IPS-20b (cell line): Measurements from ENCODE around the gene NDUFS8.
"Not testable (repeated sequence)": the region's sequence is repeated elsewhere in the genome, so short reads cannot be mapped to it uniquely, and the experiment has no call there.

Experiments
- H3K27ac ChIP-seq: one replicate; pipeline ENCODE4 v1.5.1; 2013; ENCODE audit warnings: low read length
- H3K27me3 ChIP-seq: 2 replicates; pipeline ENCODE4 v1.6.1; 2013; ENCODE audit warnings: mild to moderate bottlenecking, low read length, inconsistent platforms; ENCODE audit not compliant: insufficient read depth
- H3K36me3 ChIP-seq: 2 replicates; pipeline ENCODE4 v1.6.1; 2013; ENCODE audit warnings: low read depth, mild to moderate bottlenecking, inconsistent platforms, low read length, moderate library complexity; ENCODE audit not compliant: insufficient read depth
- H3K4me1 ChIP-seq: 2 replicates; pipeline ENCODE4 v1.6.1; 2013; ENCODE audit warnings: mild to moderate bottlenecking, control low read depth, inconsistent platforms, low read length, moderate library complexity; ENCODE audit not compliant: insufficient read depth
- H3K4me3 ChIP-seq: 2 replicates; pipeline ENCODE4 v1.5.1; 2013; ENCODE audit warnings: mild to moderate bottlenecking, low read length, inconsistent platforms
- H3K9ac ChIP-seq: 2 replicates; pipeline ENCODE4 v1.6.1; 2013; ENCODE audit warnings: low read depth, mild to moderate bottlenecking, inconsistent platforms, low read length, moderate library complexity
- H3K9me3 ChIP-seq: 2 replicates; pipeline ENCODE4 v1.6.1; 2013; ENCODE audit warnings: mild to moderate bottlenecking, low read depth, low read length, inconsistent platforms; ENCODE audit not compliant: insufficient read depth

Gene NDUFS8

DNA sequence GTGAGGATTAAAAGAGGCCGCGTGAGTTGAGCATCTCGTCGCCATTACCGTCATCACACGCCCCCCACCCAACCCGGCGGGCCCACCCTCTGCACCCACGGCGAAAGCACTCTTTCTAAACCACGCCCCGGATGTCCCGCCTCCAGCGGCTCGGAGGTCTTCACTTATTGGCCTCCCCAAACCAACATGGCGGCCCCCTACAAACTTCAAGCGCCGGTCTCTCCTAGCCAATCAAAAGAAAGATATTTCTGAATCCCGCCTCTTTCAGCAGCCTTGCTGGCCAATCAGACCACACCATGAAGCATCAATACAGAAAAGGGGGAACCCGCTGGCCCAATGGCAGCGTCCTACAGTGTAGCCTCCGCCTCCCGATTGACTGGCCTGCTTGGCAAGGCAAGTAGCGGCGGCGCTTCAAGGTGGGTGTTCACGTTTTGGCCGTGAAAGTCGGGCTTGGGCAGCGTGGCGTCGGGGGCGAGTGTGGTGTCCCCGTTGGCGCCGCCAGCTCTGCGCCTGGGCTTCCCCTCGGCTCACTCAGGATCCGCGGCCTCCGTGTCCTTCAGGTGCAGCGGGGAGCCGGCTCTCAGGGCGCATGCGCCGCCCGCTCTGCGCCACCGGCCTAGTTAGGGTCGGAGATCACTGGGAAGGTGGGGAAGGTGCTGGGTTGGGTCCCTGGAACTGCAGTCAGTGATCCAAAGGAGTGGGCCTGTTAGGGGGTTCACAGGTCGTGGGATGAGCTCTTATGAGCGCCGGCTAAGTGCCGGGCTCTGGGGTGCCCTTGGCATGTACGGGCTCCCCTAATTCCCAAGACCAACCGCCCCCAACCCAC lies at the start of gene NDUFS8:
NDUFS8 (plus strand) TSS at position 364 of the 826 bp plus-strand sequence. CDS start 1,471 bp downstream, outside the sequence.
- Histone ChIP-seq H3K27me3 (no peaks in the 10 kb centered on the region), H3K36me3 (peaks cover 30% of the 10 kb centered on the region), H3K4me1 (no peaks in the 10 kb centered on the region), H3K27ac (peak within 1 kb of the TSS; percentile 84), H3K4me3 (peak within 1 kb of the TSS; percentile 84), H3K9me3 (no peaks in the 10 kb centered on the region), H3K9ac (peak within 1 kb of the TSS; percentile 90)

DNA sequence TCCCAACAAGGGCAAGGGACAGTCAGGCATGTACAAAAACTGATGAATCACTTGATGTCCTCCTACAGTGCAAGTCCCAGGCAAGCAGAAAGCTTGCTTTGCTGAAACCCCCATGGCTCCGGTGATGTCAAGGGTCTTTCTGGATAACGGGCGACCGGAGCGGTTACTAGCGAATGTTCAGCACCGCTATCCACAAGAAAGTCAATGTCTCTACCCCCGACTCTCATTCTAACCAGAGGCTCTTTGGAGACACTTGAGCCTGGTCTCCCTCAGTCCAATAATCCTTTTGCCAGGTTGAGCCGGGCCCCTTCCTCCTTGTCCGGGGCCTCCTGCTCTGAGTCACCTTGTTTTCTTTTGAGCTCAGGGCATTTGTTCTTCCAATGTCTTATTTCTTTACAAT lies 49.3 kb upstream of the NDUFS8 start:
- not testable (repeated sequence) for H3K27ac ChIP-seq, H3K36me3 ChIP-seq, H3K4me1 ChIP-seq, H3K9me3 ChIP-seq, H3K9ac ChIP-seq, H3K27me3 ChIP-seq, H3K4me3 ChIP-seq

DNA sequence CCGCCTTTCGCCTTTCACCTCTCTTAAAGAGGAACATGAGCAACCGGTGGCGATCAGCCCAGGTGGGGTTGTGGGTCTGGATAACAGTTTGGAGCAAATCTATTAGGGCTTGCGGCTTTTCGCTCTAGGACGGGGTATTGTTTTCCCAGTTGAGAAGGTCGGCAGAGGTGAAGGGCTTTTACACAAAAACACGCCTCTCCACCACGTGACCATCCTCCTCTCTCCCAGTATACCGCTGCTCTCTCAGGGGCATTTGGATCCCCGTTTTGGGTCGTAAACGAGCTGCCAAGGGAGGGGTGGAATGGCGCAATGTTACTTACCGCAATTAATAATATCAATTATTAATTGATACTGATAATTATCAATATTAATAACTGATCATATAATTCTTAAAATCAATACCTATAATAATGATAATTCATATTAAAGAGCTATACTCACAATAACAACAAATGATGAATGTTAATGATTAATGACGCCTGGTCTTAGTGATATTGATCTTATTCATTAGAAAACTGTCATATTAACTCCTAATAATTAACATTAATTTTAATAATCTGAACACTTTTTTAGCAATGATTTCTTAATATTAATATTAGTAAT lies 48.1 kb upstream of the NDUFS8 start:
- not testable (repeated sequence) for H3K27me3 ChIP-seq, H3K4me3 ChIP-seq

DNA sequence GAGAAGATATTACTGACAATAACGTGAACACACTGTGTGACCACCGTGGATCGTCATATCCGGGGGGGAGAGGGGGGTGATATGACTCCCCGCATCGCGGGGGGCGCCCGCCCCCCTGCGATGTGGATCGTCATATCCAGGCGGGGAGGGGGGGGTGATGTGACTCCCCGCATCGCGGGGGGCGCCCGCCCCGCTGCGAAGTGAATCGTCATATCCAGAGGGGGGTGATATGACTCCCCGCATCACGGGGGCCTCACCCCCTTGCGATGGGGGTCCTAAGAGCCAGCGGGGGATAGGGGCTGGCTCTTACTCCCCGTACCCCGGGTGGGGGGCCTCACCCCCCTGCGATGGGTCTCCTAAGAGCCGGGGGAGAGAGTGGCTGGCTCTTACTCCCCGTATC lies 46.5 kb upstream of the NDUFS8 start:
- Histone ChIP-seq H3K27me3 (no peaks in the 10 kb centered on the region), H3K27ac (no peak overlapping the region), H3K4me1 (peaks cover 3% of the 10 kb centered on the region; the same call in 1 of the 2 replicates), H3K36me3 (no peaks in the 10 kb centered on the region), H3K9ac (no peak overlapping the region), H3K4me3 (no peak overlapping the region), H3K9me3 (no peaks in the 10 kb centered on the region)

More for the DNA sequence above, 48.1 kb upstream of the NDUFS8 start:
- not testable (repeated sequence) for H3K27ac ChIP-seq, H3K4me1 ChIP-seq, H3K9ac ChIP-seq, H3K36me3 ChIP-seq, H3K9me3 ChIP-seq

DNA sequence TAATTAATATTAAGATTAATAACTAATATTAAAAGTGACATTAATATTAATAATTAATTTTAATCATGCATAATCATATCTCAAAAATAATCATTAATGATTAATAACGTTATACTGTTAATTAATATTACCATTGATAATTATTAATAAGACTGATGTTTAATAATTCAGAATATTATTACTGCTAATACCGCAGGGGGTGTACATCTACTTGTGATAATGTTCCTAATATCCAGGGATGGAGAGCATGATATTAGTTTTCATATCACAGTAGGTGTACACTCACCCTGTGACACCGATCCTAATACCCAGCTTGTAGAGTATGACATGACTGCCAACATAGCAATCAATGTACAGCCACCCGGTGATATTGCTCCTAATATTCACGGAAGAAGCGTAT lies 45.2 kb upstream of the NDUFS8 start:
- H3K4me3 ChIP-seq, result not testable (repeated sequence)

DNA sequence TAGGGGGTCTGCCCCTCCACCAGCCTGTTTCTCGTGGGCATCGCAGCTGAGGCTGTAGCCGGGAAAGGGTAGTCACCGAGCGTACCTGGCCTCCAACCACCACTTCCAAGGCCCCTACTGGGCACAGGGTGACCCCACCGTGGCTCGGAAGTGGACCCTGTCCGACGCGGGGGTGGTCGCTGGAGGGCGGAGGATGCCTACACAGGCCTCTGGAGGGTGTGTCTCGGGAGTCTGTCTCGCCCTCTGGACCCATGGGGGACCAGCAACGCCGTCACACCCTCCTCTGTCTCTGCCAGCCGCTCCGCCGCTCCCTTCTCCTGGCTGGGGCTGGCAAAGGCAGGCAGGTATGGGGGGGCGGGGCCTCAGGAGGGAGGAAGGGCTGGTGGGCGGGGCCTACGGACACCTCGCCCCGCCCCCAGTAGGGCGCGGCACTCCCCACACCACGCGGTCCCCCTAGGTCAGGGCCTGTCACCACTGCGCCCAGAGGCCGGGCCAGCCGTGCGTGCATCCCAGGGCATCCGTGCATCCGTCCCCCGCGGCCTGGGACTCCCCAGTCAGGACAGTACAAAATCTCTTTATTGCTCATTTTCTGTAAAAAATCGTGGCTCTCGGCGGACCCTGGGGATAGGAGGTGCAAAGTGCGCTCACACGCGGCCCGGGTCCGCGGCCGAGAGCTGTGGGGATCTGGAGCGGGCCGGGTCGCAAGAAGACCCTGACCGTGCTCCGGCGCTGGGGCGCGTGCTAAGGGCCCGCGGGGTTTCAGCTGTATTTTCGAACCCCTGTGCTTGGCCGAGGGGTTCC lies 39.7 kb upstream of the NDUFS8 start:
- Histone ChIP-seq H3K9ac (peak overlapping the region; percentile 48; the same call in 1 of the 2 replicates), H3K4me3 (peak overlapping the region; percentile 65; the same call in 1 of the 2 replicates)
- not testable (repeated sequence) for H3K27ac ChIP-seq, H3K36me3 ChIP-seq, H3K27me3 ChIP-seq, H3K4me1 ChIP-seq, H3K9me3 ChIP-seq

More for the DNA sequence above, 45.2 kb upstream of the NDUFS8 start:
- H3K27me3 ChIP-seq, H3K9me3 ChIP-seq, H3K9ac ChIP-seq, H3K27ac ChIP-seq, H3K4me1 ChIP-seq, H3K36me3 ChIP-seq: not testable (repeated sequence)

DNA sequence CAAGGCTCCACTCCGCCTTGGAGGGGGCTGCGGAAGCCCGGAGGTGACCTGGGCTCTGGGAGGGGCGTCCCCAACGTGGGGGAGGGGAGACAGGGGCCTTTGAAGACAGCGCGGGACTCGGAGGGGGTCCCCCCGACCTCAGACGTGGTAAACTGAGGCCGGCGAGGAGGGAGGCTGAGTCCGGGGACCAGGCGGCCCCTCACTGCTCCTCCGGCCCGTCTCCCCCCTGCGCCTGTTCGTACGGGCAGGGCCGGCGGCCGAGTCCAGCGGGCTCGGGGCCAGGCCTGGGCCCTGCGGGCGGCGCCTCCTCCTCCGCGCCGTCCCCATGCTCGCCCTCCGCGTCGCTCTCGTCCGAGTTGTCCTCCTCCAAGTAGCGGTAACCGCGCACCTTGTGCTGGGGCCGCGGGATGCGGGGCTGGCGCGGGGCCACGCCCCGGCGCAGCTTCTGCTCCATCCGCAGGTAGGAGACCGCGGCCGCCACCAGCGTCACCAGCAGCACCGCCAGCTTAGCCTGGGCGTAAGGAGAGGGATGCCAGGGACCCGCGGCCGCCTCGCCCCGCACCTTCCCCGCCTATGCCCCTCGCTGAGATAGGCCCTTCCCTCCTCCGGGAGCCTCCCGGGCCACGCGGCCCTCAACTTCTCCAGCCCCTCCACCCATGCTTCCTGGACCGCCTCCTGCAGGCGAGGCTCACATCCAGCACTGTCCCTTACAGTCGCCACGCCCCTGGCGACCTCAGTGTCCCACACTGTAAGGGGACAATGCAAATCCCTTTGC lies 38.9 kb upstream of the NDUFS8 start:
- H3K9ac ChIP-seq, result peak overlapping the region; percentile 48; the same call in 1 of the 2 replicates
- H3K27ac ChIP-seq, H3K9me3 ChIP-seq, H3K36me3 ChIP-seq, H3K27me3 ChIP-seq, H3K4me1 ChIP-seq: not testable (repeated sequence)
- peak overlapping the region; percentile 65; the same call in 1 of the 2 replicates for H3K4me3 ChIP-seq

DNA sequence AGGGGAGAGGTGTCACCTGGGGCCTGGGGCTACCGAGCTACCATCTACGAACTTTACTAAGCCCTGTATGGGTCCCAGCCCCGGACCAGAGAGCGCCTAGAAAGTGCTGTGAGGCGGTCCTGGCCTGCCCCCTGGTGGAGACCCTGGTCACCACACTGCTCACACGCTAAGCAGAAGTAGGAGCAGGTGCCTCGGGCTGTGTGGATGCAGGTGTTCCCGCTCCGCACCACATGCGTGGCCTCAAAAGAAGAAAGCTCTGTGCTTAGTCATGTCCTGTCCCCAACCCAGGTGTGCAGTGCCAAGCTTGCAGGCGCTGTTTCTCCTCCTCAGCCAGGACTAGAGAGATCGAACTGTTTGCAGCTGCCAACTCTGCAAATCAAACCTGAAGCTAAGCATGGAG lies 36.7 kb upstream of the NDUFS8 start:
- H3K27me3 ChIP-seq, H3K4me1 ChIP-seq, H3K36me3 ChIP-seq, H3K9ac ChIP-seq, H3K27ac ChIP-seq, H3K9me3 ChIP-seq, H3K4me3 ChIP-seq: not testable (repeated sequence)

DNA sequence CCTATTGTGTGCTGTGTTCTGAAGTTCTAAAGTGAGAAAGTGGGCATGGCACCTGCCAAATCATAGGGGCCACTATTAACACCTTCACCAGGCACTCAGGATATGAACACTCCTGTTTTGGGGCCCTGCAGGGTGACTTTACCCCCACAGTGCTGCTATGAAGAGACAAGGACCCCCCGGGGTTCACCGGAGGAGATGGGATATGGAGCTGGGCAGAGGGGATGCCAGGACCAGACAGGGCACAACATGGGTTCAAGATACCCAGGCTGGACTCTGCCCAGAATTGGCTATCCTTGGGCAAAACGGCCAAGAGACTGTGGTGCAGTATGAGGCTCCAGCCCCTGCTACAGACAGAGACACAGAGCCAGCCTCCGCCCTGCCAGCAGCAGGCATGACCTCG lies 36.1 kb upstream of the NDUFS8 start:
- not testable (repeated sequence) for H3K27me3 ChIP-seq, H3K4me3 ChIP-seq, H3K9ac ChIP-seq, H3K27ac ChIP-seq, H3K36me3 ChIP-seq, H3K9me3 ChIP-seq, H3K4me1 ChIP-seq

DNA sequence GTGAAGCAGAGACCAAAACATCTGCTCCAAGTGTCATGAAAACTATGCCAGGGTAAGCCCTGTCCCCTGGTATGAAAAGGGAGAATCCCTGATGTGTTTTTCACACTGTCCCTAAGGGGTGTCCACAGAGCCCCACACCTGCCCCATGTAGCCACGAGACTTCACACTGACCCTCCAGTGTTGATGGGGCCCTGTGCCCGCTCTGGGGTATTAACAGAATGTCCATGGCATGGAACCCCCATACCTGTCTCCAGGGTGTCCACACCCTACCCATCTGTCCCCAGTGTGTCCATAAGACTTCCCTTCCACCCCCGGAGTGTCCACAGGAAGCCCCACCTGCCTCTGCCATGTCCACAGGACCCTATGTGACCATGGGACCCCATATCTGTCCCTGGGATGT lies 35.4 kb upstream of the NDUFS8 start:
- not testable (repeated sequence) for H3K27me3 ChIP-seq, H3K9me3 ChIP-seq, H3K4me3 ChIP-seq, H3K27ac ChIP-seq, H3K9ac ChIP-seq, H3K4me1 ChIP-seq, H3K36me3 ChIP-seq

DNA sequence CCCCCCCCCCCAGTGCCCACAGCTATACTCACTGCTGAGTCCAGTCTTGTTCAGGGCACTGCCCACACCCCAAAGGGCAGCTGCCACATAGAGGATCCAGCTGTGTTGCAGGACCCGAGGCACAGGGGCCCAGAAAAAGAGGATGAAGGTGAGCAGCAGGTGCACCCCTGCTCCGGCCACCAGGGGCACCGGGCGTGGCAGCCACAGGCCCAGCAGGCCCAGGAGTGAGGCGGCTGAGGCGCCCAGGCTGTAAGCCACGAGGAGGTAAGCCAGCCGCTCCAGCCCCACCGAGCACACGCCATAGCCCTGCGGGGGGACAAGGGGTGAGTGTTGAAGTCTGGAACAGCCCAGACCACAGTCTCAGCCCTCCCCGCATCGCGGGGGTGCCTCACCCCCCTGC lies 34.9 kb upstream of the NDUFS8 start:
- not testable (repeated sequence) for H3K27ac ChIP-seq, H3K36me3 ChIP-seq, H3K9ac ChIP-seq, H3K9me3 ChIP-seq, H3K4me1 ChIP-seq, H3K4me3 ChIP-seq, H3K27me3 ChIP-seq
